ENCODE results near the gene PCED1A.

Gene PCED1A

GRCh38 chr20:2805689-2806350, 34.6 kb downstream of the PCED1A start:
- no peak for TF ChIP-seq CTCF (IDR thresholded peaks at IDR 0.05)

GRCh38 chr20:2804852-2805688, 35.4 kb downstream of the PCED1A start:
- TF ChIP-seq CTCF (IDR thresholded peaks at IDR 0.05) = no peak

GRCh38 chr20:2804041-2804828, 36.2 kb downstream of the PCED1A start:
- TF ChIP-seq CTCF (IDR thresholded peaks at IDR 0.05) = no peak

GRCh38 chr20:2801286-2801728, 39.1 kb downstream of the PCED1A start:
- TF ChIP-seq CTCF (IDR thresholded peaks at IDR 0.05) = no peak

- no peak for TF ChIP-seq CTCF (IDR thresholded peaks at IDR 0.05)
These were observed 39.8 kb downstream of the PCED1A start, which contains the start of gene CPXM1 for GRCh38 chr20:2800521-2801285. Gene CPXM1 (minus strand): TSS chr20:2800627. CDS start chr20:2800572, 55 bp downstream.

- no peak for TF ChIP-seq CTCF (IDR thresholded peaks at IDR 0.05)
These were observed 40.6 kb downstream of the PCED1A start for GRCh38 chr20:2799688-2800520.

All from LNCAP (cell line).